Peyer's patch (tissue), 4 donors: Measurements from ENCODE around the gene SYTL2.

Source experiments
- CTCF ChIP-seq, 6 experiments: fragments of 450-650 bp in 4 of 6; fragments of 200-600 bp in 2 of 6; sonication (generic) in 1 of 6; IDR thresholded peaks; one replicate each; pipeline ENCODE4 v1.5.1; 2017 to 2019; ENCODE audit warnings: antibody characterized with exemption in 6 of 6, mild to moderate bottlenecking in 3 of 6, moderate library complexity in 1 of 6
- POLR2A ChIP-seq, 2 donors: fragments of 450-650 bp; IDR thresholded peaks; one replicate each; pipeline ENCODE4 v1.5.1; 2017; ENCODE audit warnings: antibody characterized with exemption in 2 of 2, mild to moderate bottlenecking in 2 of 2, moderate library complexity in 2 of 2

GRCh38 chr11:85666687-85667086, 144.3 kb downstream of the SYTL2 start:
- TF ChIP-seq CTCF (IDR thresholded peaks at IDR 0.05) (no peak), POLR2A (IDR thresholded peaks at IDR 0.05) (no peak)
